Activated B cell treated with CpG ODN at 0.5 μM for 24 hours (primary cell): Measurements from ENCODE around the gene DDX59. TPM values are rescaled to one million over a fixed set of nuclear protein-coding genes. Genes with fewer than 3 reads are reported as not detected.

Source experiments
- ATAC-seq: fragments of 200-7000 bp; cut with Tn5 transposase; one replicate; pipeline ENCODE4 v1.10.0; 2021; ENCODE audit warnings: low read depth, mild to moderate bottlenecking, moderate library complexity
- CTCF ChIA-PET: fragments of 350-600 bp; sonication (Branson Sonifier 250); formaldehyde crosslinking; loops from one replicate; lab custom pipeline; 2021; ENCODE audit warnings: antibody characterized with exemption; lab: Charles Lee
- POLR2A ChIA-PET: fragments of 350-600 bp; sonication (Branson Sonifier 250); formaldehyde crosslinking; loops from one replicate; lab custom pipeline; 2021; ENCODE audit warnings: antibody characterized with exemption; lab: Charles Lee
- DNase-seq: peaks from one replicate; pipeline ENCODE4 v3.0.0; 2022
- H3K27ac Mint-ChIP-seq: one replicate; pipeline ENCODE4 v1.8.0; 2020; ENCODE audit warnings: mixed read lengths
- H3K27me3 Mint-ChIP-seq: one replicate; pipeline ENCODE4 v1.8.0; 2021; ENCODE audit warnings: mixed read lengths
- H3K36me3 Mint-ChIP-seq: one replicate; pipeline ENCODE4 v1.8.0; 2021; ENCODE audit warnings: low read depth, mixed read lengths
- H3K4me1 Mint-ChIP-seq: one replicate; pipeline ENCODE4 v1.8.0; 2021; ENCODE audit warnings: mixed read lengths
- H3K4me3 Mint-ChIP-seq: one replicate; pipeline ENCODE4 v1.8.0; 2020; ENCODE audit warnings: mild to moderate bottlenecking, mixed read lengths
- H3K9me3 Mint-ChIP-seq: one replicate; pipeline ENCODE4 v1.8.0; 2020; ENCODE audit warnings: mixed read lengths
- intact Hi-C: fragments of 100-400 bp; cut with micrococcal nuclease; formaldehyde crosslinking; loops from one replicate; pipeline ENCODE4 v1.15.1; 2024
- total RNA-seq: library from RNA; stranded (reverse); gene quantifications from 2 replicates; pipeline ENCODE4 v1.2.3, GENCODE V29; 2022
- TF ChIP-seq, protein P1 (sequence below): fragments of 200-600 bp; IDR thresholded peaks from one replicate; pipeline ENCODE4 v1.8.0; 2022; ENCODE audit warnings: antibody characterized with exemption, mild to moderate bottlenecking

The DDX59 gene
- total RNA-seq, 1 donor from 2014 or later = 27.6 TPM

GRCh38 chr1:200653022-200653462 is 16.7 kb downstream of the DDX59 start:
- intact Hi-C loops = no loop called here
- Mint-ChIP-seq H3K4me3 (no peak overlapping the region), H3K27me3 (no peaks in the 10 kb centered on the region), H3K4me1 (peaks cover 26% of the 10 kb centered on the region), H3K27ac (peak overlapping the region; percentile 38), H3K36me3 (peaks cover 64% of the 10 kb centered on the region), H3K9me3 (no peaks in the 10 kb centered on the region)
- POLR2A ChIA-PET = interaction anchor here (1.3 kb wide), 1 partner anchor 17 kb away, joined by 6 read pairs; the partner anchor contains the start of gene DDX59
- CTCF ChIA-PET = interaction anchor here (1.3 kb wide), 1 partner anchor 30 kb away, joined by 4 read pairs; no protein-coding TSS in a partner anchor
- TF ChIP-seq, protein P1, sequence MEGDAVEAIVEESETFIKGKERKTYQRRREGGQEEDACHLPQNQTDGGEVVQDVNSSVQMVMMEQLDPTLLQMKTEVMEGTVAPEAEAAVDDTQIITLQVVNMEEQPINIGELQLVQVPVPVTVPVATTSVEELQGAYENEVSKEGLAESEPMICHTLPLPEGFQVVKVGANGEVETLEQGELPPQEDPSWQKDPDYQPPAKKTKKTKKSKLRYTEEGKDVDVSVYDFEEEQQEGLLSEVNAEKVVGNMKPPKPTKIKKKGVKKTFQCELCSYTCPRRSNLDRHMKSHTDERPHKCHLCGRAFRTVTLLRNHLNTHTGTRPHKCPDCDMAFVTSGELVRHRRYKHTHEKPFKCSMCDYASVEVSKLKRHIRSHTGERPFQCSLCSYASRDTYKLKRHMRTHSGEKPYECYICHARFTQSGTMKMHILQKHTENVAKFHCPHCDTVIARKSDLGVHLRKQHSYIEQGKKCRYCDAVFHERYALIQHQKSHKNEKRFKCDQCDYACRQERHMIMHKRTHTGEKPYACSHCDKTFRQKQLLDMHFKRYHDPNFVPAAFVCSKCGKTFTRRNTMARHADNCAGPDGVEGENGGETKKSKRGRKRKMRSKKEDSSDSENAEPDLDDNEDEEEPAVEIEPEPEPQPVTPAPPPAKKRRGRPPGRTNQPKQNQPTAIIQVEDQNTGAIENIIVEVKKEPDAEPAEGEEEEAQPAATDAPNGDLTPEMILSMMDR = no peak
- no peak for DNase-seq
- ATAC-seq = no peak

GRCh38 chr1:200652378-200652777 is 17.3 kb downstream of the DDX59 start:
- peaks cover 26% of the 10 kb centered on the region for H3K4me1 Mint-ChIP-seq

GRCh38 chr1:200646515-200646914 is 23.2 kb downstream of the DDX59 start:
- no peaks in the 10 kb centered on the region for H3K27me3 Mint-ChIP-seq
- CTCF ChIA-PET = no interaction called here
- DNase-seq = no peak
- no peak for ATAC-seq
- no peak overlapping the region for H3K4me3 Mint-ChIP-seq
- peaks cover 47% of the 10 kb centered on the region for H3K36me3 Mint-ChIP-seq
- TF ChIP-seq, protein P1 = no peak
- peaks cover 7% of the 10 kb centered on the region for H3K4me1 Mint-ChIP-seq
- H3K27ac Mint-ChIP-seq = no peak overlapping the region
- no peaks in the 10 kb centered on the region for H3K9me3 Mint-ChIP-seq
- intact Hi-C loops = no loop called here
- POLR2A ChIA-PET = no interaction called here

More at GRCh38 chr1:200652378-200652777, 17.3 kb downstream of the DDX59 start:
- Mint-ChIP-seq H3K4me3 (no peak overlapping the region), H3K9me3 (no peaks in the 10 kb centered on the region), H3K36me3 (peaks cover 59% of the 10 kb centered on the region), H3K27ac (no peak overlapping the region), H3K27me3 (no peaks in the 10 kb centered on the region)
- DNase-seq (no peak), ATAC-seq (no peak)
- ChIA-PET POLR2A (interaction anchor here (1.3 kb wide), 1 partner anchor 17 kb away, joined by 6 read pairs; the partner anchor contains the start of gene DDX59), CTCF (interaction anchor here (1.3 kb wide), 1 partner anchor 30 kb away, joined by 4 read pairs; no protein-coding TSS in a partner anchor)
- TF ChIP-seq, protein P1 = no peak
- intact Hi-C loops = no loop called here

DNA sequence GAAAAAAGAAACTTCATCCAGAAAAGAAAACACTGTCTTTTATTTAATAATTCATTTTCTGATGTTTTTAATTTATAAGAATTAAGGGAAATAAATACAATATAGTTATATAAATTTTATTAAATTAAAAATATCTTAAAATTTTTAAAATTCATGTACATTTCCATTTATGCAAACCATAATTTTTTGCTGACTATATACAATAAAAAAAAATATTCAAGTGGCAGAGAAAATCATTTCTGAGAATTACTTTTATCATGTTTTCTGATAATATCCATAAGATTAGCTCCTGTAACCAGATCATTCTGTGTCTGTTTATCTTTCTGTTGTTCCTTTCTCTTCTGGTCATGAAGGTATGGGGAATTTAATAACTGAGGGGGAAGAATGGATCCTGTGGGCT is 25.7 kb downstream of the DDX59 start:
- ChIA-PET POLR2A (interaction anchor here (0.7 kb wide), 1 partner anchor 55 kb away, joined by 3 read pairs; no protein-coding TSS in a partner anchor), CTCF (no interaction called here)

DNA sequence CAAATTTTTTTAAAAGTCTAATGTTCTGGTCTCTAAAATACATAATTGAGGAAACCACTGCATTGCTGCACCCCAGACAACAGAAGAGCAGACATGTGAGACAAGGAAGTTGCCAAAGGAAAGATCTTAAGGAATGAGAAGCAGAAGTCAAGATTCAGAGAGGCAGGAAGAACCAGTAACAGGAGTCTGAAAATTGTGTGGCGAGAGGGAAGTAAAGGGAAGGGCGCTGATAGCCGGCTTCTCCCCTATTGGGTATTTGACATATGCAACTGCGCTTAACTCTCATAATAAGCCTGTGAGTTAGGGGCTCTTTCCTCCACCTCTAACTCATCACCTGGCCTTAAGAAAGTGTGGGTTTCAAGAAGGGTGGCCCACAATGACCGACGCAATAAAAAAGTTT is 27.2 kb downstream of the DDX59 start:
- peaks cover 11% of the 10 kb centered on the region for H3K4me1 Mint-ChIP-seq
- DNase-seq = no peak
- CTCF ChIA-PET = no interaction called here
- H3K36me3 Mint-ChIP-seq = peaks cover 34% of the 10 kb centered on the region
- TF ChIP-seq, protein P1 = no peak
- no peaks in the 10 kb centered on the region for H3K9me3 Mint-ChIP-seq
- no peak overlapping the region for H3K4me3 Mint-ChIP-seq
- H3K27ac Mint-ChIP-seq = no peak overlapping the region
- POLR2A ChIA-PET = no interaction called here
- ATAC-seq = no peak
- intact Hi-C loops = no loop called here
- H3K27me3 Mint-ChIP-seq = no peaks in the 10 kb centered on the region

More for the DNA sequence above, 25.7 kb downstream of the DDX59 start:
- Mint-ChIP-seq H3K27me3 (no peaks in the 10 kb centered on the region), H3K4me1 (peaks cover 11% of the 10 kb centered on the region), H3K4me3 (no peak overlapping the region), H3K9me3 (no peaks in the 10 kb centered on the region), H3K36me3 (peaks cover 43% of the 10 kb centered on the region), H3K27ac (no peak overlapping the region)
- TF ChIP-seq, protein P1 = no peak
- ATAC-seq (no peak), DNase-seq (no peak)
- intact Hi-C loops = no loop called here
